OCI-LY1 (cell line): ENCODE results near the gene ALG8.

Source experiments
- H2AFZ ChIP-seq: fragments of 200-600 bp; sonication (generic), shearing (Covaris generic); 2 replicates; pipeline ENCODE4 v1.6.0; 2014; ENCODE audit warnings: antibody characterized with exemption, mild to moderate bottlenecking, low read length
- H3F3A ChIP-seq: fragments of 200-600 bp; sonication (generic), shearing (Covaris generic); 2 replicates; pipeline ENCODE4 v1.6.0; 2014; ENCODE audit warnings: mild to moderate bottlenecking, antibody characterized with exemption, low read length, moderate library complexity; ENCODE audit not compliant: insufficient read depth
- H3K27ac ChIP-seq: fragments of 200-600 bp; sonication (generic); 2 replicates; pipeline ENCODE4 v1.5.1; 2014; ENCODE audit warnings: low read length, mixed run types, mild to moderate bottlenecking, low read depth; ENCODE audit not compliant: poor library complexity, severe bottlenecking
- H3K27me3 ChIP-seq: fragments of 200-600 bp; sonication (generic); 2 replicates; pipeline ENCODE4 v1.6.0; 2014; ENCODE audit warnings: antibody characterized with exemption, mild to moderate bottlenecking, low read length, moderate library complexity; ENCODE audit not compliant: insufficient read depth
- H3K36me3 ChIP-seq: fragments of 200-600 bp; sonication (generic); 2 replicates; pipeline ENCODE4 v1.6.1; 2014; ENCODE audit warnings: mild to moderate bottlenecking, antibody characterized with exemption, low read length, moderate library complexity, mixed read lengths; ENCODE audit not compliant: insufficient read depth
- H3K4me1 ChIP-seq: fragments of 200-600 bp; sonication (generic); 2 replicates; pipeline ENCODE4 v1.5.1; 2014; ENCODE audit warnings: mild to moderate bottlenecking, low read length, moderate library complexity; ENCODE audit not compliant: insufficient read depth, severe bottlenecking
- H3K4me2 ChIP-seq: fragments of 200-600 bp; sonication (generic), shearing (Covaris generic); 2 replicates; pipeline ENCODE4 v1.6.1; 2014; ENCODE audit warnings: low read length
- H3K4me3 ChIP-seq: fragments of 200-600 bp; sonication (generic); 2 replicates; pipeline ENCODE4 v1.5.1; 2014; ENCODE audit warnings: low read length, low read depth, mild to moderate bottlenecking, mixed read lengths; ENCODE audit not compliant: poor library complexity, severe bottlenecking
- H3K79me2 ChIP-seq: fragments of 200-600 bp; shearing (Covaris generic); 2 replicates; pipeline ENCODE4 v1.6.1; 2016; ENCODE audit warnings: mixed run types, low read length, mixed read lengths; ENCODE audit not compliant: insufficient read depth
- H3K9ac ChIP-seq: fragments of 200-600 bp; sonication (generic), shearing (Covaris generic); 2 replicates; pipeline ENCODE4 v1.6.1; 2014; ENCODE audit warnings: mild to moderate bottlenecking, low read length, mixed read lengths
- H3K9me2 ChIP-seq: fragments of 200-600 bp; sonication (generic), shearing (Covaris generic); 2 replicates; pipeline ENCODE4 v1.6.1; 2014; ENCODE audit warnings: low read depth, mild to moderate bottlenecking, low read length, mixed read lengths
- H3K9me3 ChIP-seq: fragments of 200-600 bp; shearing (Covaris generic); 2 replicates; pipeline ENCODE4 v1.6.1; 2014; ENCODE audit warnings: low read length, mixed read lengths
- H4K20me1 ChIP-seq: fragments of 200-600 bp; sonication (generic), shearing (Covaris generic); 2 replicates; pipeline ENCODE4 v1.6.0; 2016; ENCODE audit warnings: mild to moderate bottlenecking, low read length; ENCODE audit not compliant: insufficient read depth
- CTCF ChIP-seq: fragments of 200-600 bp; sonication (generic), shearing (Covaris generic); IDR thresholded peaks from 2 replicates; pipeline ENCODE4 v1.5.1; 2017; ENCODE audit warnings: mild to moderate bottlenecking, antibody characterized with exemption, low read length, moderate library complexity, mixed read lengths
- EZH2 ChIP-seq: fragments of 200-600 bp; sonication (generic), shearing (Covaris generic); IDR thresholded peaks from 2 replicates; pipeline ENCODE4 v1.8.0; 2017; ENCODE audit warnings: borderline replicate concordance, mixed run types, mild to moderate bottlenecking, antibody characterized with exemption, low read length, moderate library complexity, mixed read lengths

The ALG8 gene

GRCh38 chr11:78147807-78148206, 8.4 kb upstream of the ALG8 start:
- no peaks in the 10 kb centered on the region for H3K27me3 ChIP-seq
- TF ChIP-seq CTCF, result no peak
- TF ChIP-seq EZH2, result no peak

GRCh38 chr11:78145511-78146025, 6.1 kb upstream of the ALG8 start:
- no peak for TF ChIP-seq EZH2
- TF ChIP-seq CTCF, result no peak
- Histone ChIP-seq H3K27ac (no peak overlapping the region), H3F3A (no peaks in the 10 kb centered on the region), H3K9me3 (no peaks in the 10 kb centered on the region), H3K4me2 (no peak overlapping the region), H3K27me3 (no peaks in the 10 kb centered on the region), H3K4me1 (peaks cover 4% of the 10 kb centered on the region), H3K79me2 (no peaks in the 10 kb centered on the region), H3K36me3 (no peaks in the 10 kb centered on the region), H2AFZ (no peak overlapping the region), H3K9ac (no peak overlapping the region), H3K4me3 (no peak overlapping the region), H4K20me1 (no peaks in the 10 kb centered on the region), H3K9me2 (no peaks in the 10 kb centered on the region)

More at GRCh38 chr11:78147807-78148206, 8.4 kb upstream of the ALG8 start:
- Histone ChIP-seq H3F3A (no peaks in the 10 kb centered on the region), H2AFZ (no peak overlapping the region), H3K9me3 (no peaks in the 10 kb centered on the region), H3K9ac (no peak overlapping the region), H3K27ac (no peak overlapping the region), H3K79me2 (no peaks in the 10 kb centered on the region), H3K4me3 (no peak overlapping the region), H3K4me1 (no peaks in the 10 kb centered on the region), H3K9me2 (no peaks in the 10 kb centered on the region), H4K20me1 (no peaks in the 10 kb centered on the region), H3K4me2 (no peak overlapping the region), H3K36me3 (no peaks in the 10 kb centered on the region)

- no peaks in the 10 kb centered on the region for H4K20me1 ChIP-seq
- H3F3A ChIP-seq, result no peaks in the 10 kb centered on the region
- no peaks in the 10 kb centered on the region for H3K27me3 ChIP-seq
- no peaks in the 10 kb centered on the region for H3K9me2 ChIP-seq
- TF ChIP-seq CTCF, result no peak
- no peak for TF ChIP-seq EZH2
- peak overlapping the region; percentile 84 for H3K4me3 ChIP-seq
- H3K27ac ChIP-seq, result no peak overlapping the region
- peak overlapping the region; percentile 1 for H3K9ac ChIP-seq
- peaks cover 25% of the 10 kb centered on the region for H3K4me1 ChIP-seq
- H3K9me3 ChIP-seq, result no peaks in the 10 kb centered on the region
- H2AFZ ChIP-seq, result no peak overlapping the region
- H3K36me3 ChIP-seq, result peaks cover 21% of the 10 kb centered on the region; the same call in 1 of the 2 replicates
- peaks cover 12% of the 10 kb centered on the region for H3K79me2 ChIP-seq
- peak overlapping the region; percentile 52 for H3K4me2 ChIP-seq
These were observed 1.1 kb upstream of the ALG8 start for GRCh38 chr11:78140392-78141077.
